GF-D8 (cell line): Measurements from ENCODE around the gene ZSWIM6.

ENCODE experiments used
- DNase-seq: peaks from one replicate; lab custom pipeline; 2025; lab: John Stamatoyannopoulos, UW

ZSWIM6 gene

GRCh38 chr5:61332851-61333320, 828 bp downstream of the ZSWIM6 start:
- DNase-seq: no peak

GRCh38 chr5:61333321-61333953, 1.4 kb downstream of the ZSWIM6 start:
- DNase-seq: peak; percentile 12

GRCh38 chr5:61333954-61334867, 2.2 kb downstream of the ZSWIM6 start:
- no peak for DNase-seq

GRCh38 chr5:61334868-61335615, 3.0 kb downstream of the ZSWIM6 start:
- DNase-seq: no peak

- DNase-seq: no peak
These were observed 7.7 kb downstream of the ZSWIM6 start for GRCh38 chr5:61339764-61340163.

GRCh38 chr5:61340775-61341361, 8.8 kb downstream of the ZSWIM6 start:
- no peak for DNase-seq

- no peak for DNase-seq
These were observed 10.0 kb downstream of the ZSWIM6 start for GRCh38 chr5:61342071-61342501.

GRCh38 chr5:61344187-61344944, 12.3 kb downstream of the ZSWIM6 start:
- DNase-seq: no peak

GRCh38 chr5:61346511-61346910, 14.5 kb downstream of the ZSWIM6 start:
- DNase-seq: no peak

GRCh38 chr5:61347080-61347479, 15.0 kb downstream of the ZSWIM6 start:
- DNase-seq: peak; percentile 3

- DNase-seq: no peak
These were observed 16.4 kb downstream of the ZSWIM6 start for GRCh38 chr5:61348447-61348846.

GRCh38 chr5:61349935-61350334, 17.9 kb downstream of the ZSWIM6 start:
- no peak for DNase-seq

- DNase-seq: no peak
These were observed 18.5 kb downstream of the ZSWIM6 start for GRCh38 chr5:61350535-61350934.

- no peak for DNase-seq
These were observed 19.7 kb downstream of the ZSWIM6 start for GRCh38 chr5:61351733-61352132.

GRCh38 chr5:61352180-61352579, 20.1 kb downstream of the ZSWIM6 start:
- DNase-seq: no peak

GRCh38 chr5:61352612-61353156, 20.6 kb downstream of the ZSWIM6 start:
- no peak for DNase-seq

- no peak for DNase-seq
These were observed 21.2 kb downstream of the ZSWIM6 start for GRCh38 chr5:61353293-61353692.

- no peak for DNase-seq
These were observed 22.1 kb downstream of the ZSWIM6 start for GRCh38 chr5:61354199-61354598.

GRCh38 chr5:61357745-61358144, 25.7 kb downstream of the ZSWIM6 start:
- no peak for DNase-seq

GRCh38 chr5:61362796-61363368, 30.8 kb downstream of the ZSWIM6 start:
- DNase-seq: no peak
